SK-N-SH (cell line): ENCODE measurements around the gene SYCN. TPM values are rescaled to one million over a fixed set of nuclear protein-coding genes. Genes with fewer than 3 reads are reported as not detected.

Source experiments
- CTCF ChIA-PET: fragments of 300-600, 350-600 bp; formaldehyde crosslinking; extraction: SDS; loops from one replicate; lab custom pipeline; 2021; lab: Yijun Ruan, JAX
- POLR2A ChIA-PET: fragments of 350-600 bp; sonication (Branson Sonifier 250); formaldehyde crosslinking; extraction: SDS; loops from one replicate; lab custom pipeline; 2020; ENCODE audit warnings: antibody characterized with exemption, inconsistent platforms; lab: Yijun Ruan, JAX
- DNase-seq: peaks from one replicate; pipeline ENCODE4 v3.0.0; 2012
- H2AFZ ChIP-seq: fragments of 200-600 bp; sonication (generic); 2 replicates; pipeline ENCODE4 v1.8.1; 2016; ENCODE audit warnings: antibody characterized with exemption, mild to moderate bottlenecking, low read depth
- H3F3A ChIP-seq: fragments of 200-600 bp; sonication (generic); replicated peaks from 2 replicates; pipeline ENCODE3; 2016; ENCODE audit warnings: antibody characterized with exemption, mild to moderate bottlenecking; ENCODE audit not compliant: insufficient read depth
- H3K27ac ChIP-seq, 2 experiments: fragments of 200-500 bp in 1 of 2; fragments of 200-600 bp in 1 of 2; sonication (Bioruptor generic) in 1 of 2; sonication (generic), shearing (Covaris generic) in 1 of 2; 2 replicates each; pipeline versions ENCODE4 v1.5.1 to v1.6.1; 2014 to 2016; ENCODE audit warnings: low read depth in 2 of 2, inconsistent platforms in 1 of 2, low read length in 1 of 2, mild to moderate bottlenecking in 1 of 2, mixed read lengths in 1 of 2
- H3K27me3 ChIP-seq: fragments of 200-600 bp; sonication (generic), shearing (Covaris generic); 2 replicates; pipeline ENCODE4 v1.6.1; 2016; ENCODE audit warnings: mixed run types; ENCODE audit not compliant: insufficient read depth
- H3K36me3 ChIP-seq, 2 experiments: fragments of 200-500 bp in 1 of 2; fragments of 200-600 bp in 1 of 2; sonication (Bioruptor generic) in 1 of 2; sonication (generic) in 1 of 2; replicated peaks in 1 of 2; 2 replicates each; pipeline versions ENCODE3 to v1.5.1; 2014 to 2016; ENCODE audit warnings: low read length in 1 of 2, mild to moderate bottlenecking in 1 of 2; ENCODE audit not compliant: insufficient read depth in 2 of 2, control insufficient read depth in 1 of 2
- H3K4me1 ChIP-seq, 2 experiments: fragments of 200-500 bp in 1 of 2; fragments of 200-600 bp in 1 of 2; sonication (Bioruptor generic) in 1 of 2; sonication (generic), shearing (Covaris generic) in 1 of 2; 2 replicates each; pipeline versions ENCODE4 v1.5.1 to v1.6.1; 2014 to 2016; ENCODE audit warnings: low read depth in 1 of 2, low read length in 1 of 2, mixed run types in 1 of 2; ENCODE audit not compliant: insufficient read depth in 2 of 2, control insufficient read depth in 1 of 2
- H3K4me2 ChIP-seq: fragments of 200-600 bp; sonication (generic), shearing (Covaris generic); 2 replicates; pipeline ENCODE4 v1.6.1; 2017; ENCODE audit warnings: mixed run types
- H3K4me3 ChIP-seq, 2 experiments: fragments of 200-500 bp in 1 of 2; fragments of 200-600 bp in 1 of 2; sonication (Bioruptor generic) in 1 of 2; sonication (generic), shearing (Covaris generic) in 1 of 2; 2 replicates each; pipeline versions ENCODE4 v1.5.1 to v1.8.1; 2014 to 2016; ENCODE audit warnings: low read depth in 2 of 2, inconsistent platforms in 1 of 2, low read length in 1 of 2, mild to moderate bottlenecking in 1 of 2, mixed read lengths in 1 of 2, moderate library complexity in 1 of 2
- H3K79me2 ChIP-seq: fragments of 200-600 bp; sonication (generic); 2 replicates; pipeline ENCODE4 v1.8.1; 2017; ENCODE audit warnings: mild to moderate bottlenecking; ENCODE audit not compliant: insufficient read depth
- H3K9ac ChIP-seq: fragments of 200-600 bp; sonication (generic); 2 replicates; pipeline ENCODE4 v1.6.1; 2017; ENCODE audit warnings: mixed run types
- H3K9me2 ChIP-seq: fragments of 200-600 bp; sonication (generic); 2 replicates; pipeline ENCODE4 v1.6.1; 2017; ENCODE audit warnings: mixed run types
- H3K9me3 ChIP-seq: fragments of 200-600 bp; sonication (generic); 2 replicates; pipeline ENCODE4 v1.6.1; 2017; ENCODE audit warnings: mixed run types, mild to moderate bottlenecking, moderate library complexity
- H4K20me1 ChIP-seq: fragments of 200-600 bp; sonication (generic); 2 replicates; pipeline ENCODE4 v1.6.1; 2017; ENCODE audit warnings: mild to moderate bottlenecking, mixed run types; ENCODE audit not compliant: insufficient read depth
- CHD2 ChIP-seq: fragments of 150-350 bp; IDR thresholded peaks from 2 replicates; pipeline ENCODE4 v1.6.1; 2018; ENCODE audit warnings: low read length; ENCODE audit not compliant: partially characterized antibody
- ELF1 ChIP-seq: IDR thresholded peaks from 2 replicates; pipeline ENCODE4 v1.4.0; 2012
- EZH2phosphoT487 ChIP-seq: fragments of 200-600 bp; sonication (generic); IDR thresholded peaks from 2 replicates; pipeline ENCODE4 v1.6.1; 2017; ENCODE audit warnings: low read depth, mixed run types, mild to moderate bottlenecking, antibody characterized with exemption, moderate library complexity, borderline replicate concordance
- FOSL2 ChIP-seq: IDR thresholded peaks from 2 replicates; pipeline ENCODE4 v1.4.0; 2012; ENCODE audit warnings: low read depth, mild to moderate bottlenecking, moderate library complexity, borderline replicate concordance
- FOXM1 ChIP-seq: IDR thresholded peaks from 2 replicates; pipeline ENCODE4 v1.4.0; 2012; ENCODE audit warnings: low read depth, mild to moderate bottlenecking
- GABPA ChIP-seq: IDR thresholded peaks from 2 replicates; pipeline ENCODE4 v1.4.0; 2012; ENCODE audit warnings: low read depth, mild to moderate bottlenecking
- GATA2 ChIP-seq: sonication (generic); formaldehyde crosslinking; IDR thresholded peaks from 2 replicates; pipeline ENCODE4 v1.5.0; 2020; ENCODE audit warnings: mild to moderate bottlenecking, missing genetic modification reagents
- JUND ChIP-seq: IDR thresholded peaks from 2 replicates; pipeline ENCODE4 v1.4.0; 2012
- MEF2A ChIP-seq: IDR thresholded peaks from 2 replicates; pipeline ENCODE4 v1.4.0; 2012; ENCODE audit warnings: low read depth, borderline replicate concordance
- MXI1 ChIP-seq: IDR thresholded peaks from 2 replicates; pipeline ENCODE4 v1.6.1; 2012; ENCODE audit warnings: mild to moderate bottlenecking, low read depth, low read length, improper control_type of control experiment
- POLR2AphosphoS5 ChIP-seq: IDR thresholded peaks from 2 replicates; pipeline ENCODE4 v1.6.1; 2012; ENCODE audit warnings: low read depth, low read length
- RAD21 ChIP-seq: IDR thresholded peaks from 2 replicates; pipeline ENCODE4 v1.6.1; 2012; ENCODE audit warnings: mild to moderate bottlenecking, low read length
- RCOR1 ChIP-seq: fragments of 150-350 bp; IDR thresholded peaks from 2 replicates; pipeline ENCODE4 v1.6.1; 2017; ENCODE audit warnings: antibody characterized with exemption, low read length
- RXRA ChIP-seq: IDR thresholded peaks from 2 replicates; pipeline ENCODE4 v1.4.0; 2012; ENCODE audit warnings: low read depth, mild to moderate bottlenecking, borderline replicate concordance
- TAF1 ChIP-seq: IDR thresholded peaks from 2 replicates; pipeline ENCODE4 v1.6.1; 2012; ENCODE audit warnings: low read depth, mild to moderate bottlenecking, low read length, moderate library complexity, borderline replicate concordance
- TCF12 ChIP-seq: IDR thresholded peaks from 2 replicates; pipeline ENCODE4 v1.4.0; 2012
- ZBTB33 ChIP-seq: IDR thresholded peaks from 2 replicates; pipeline ENCODE4 v1.4.0; 2012; ENCODE audit warnings: low read depth, borderline replicate concordance
- WGBS: methylation state at CpG from one replicate; pipeline ENCODE4 v1.1.6; 2017; ENCODE audit warnings: low lambda C conversion rate; 5-methylcytosine and 5-hydroxymethylcytosine counted together
- polyA plus RNA-seq, 3 experiments: library from polyadenylated mRNA; depleted of rRNA; stranded (reverse); fragments of >200 nt; gene quantifications; 2 replicates each; pipeline ENCODE4 v1.2.3, GENCODE V29; 2012
- TF ChIP-seq, protein P1 (sequence below): fragments of 150-350 bp; IDR thresholded peaks from 2 replicates; pipeline ENCODE4 v1.6.1; 2016; ENCODE audit warnings: mild to moderate bottlenecking, low read depth, low read length
- TF ChIP-seq, protein P2 (sequence below): IDR thresholded peaks from 2 replicates; pipeline ENCODE4 v1.4.0; 2012; ENCODE audit warnings: low read depth
- TF ChIP-seq, protein P3 (sequence below): fragments of 200-600 bp; sonication (generic); IDR thresholded peaks from 2 replicates; pipeline ENCODE4 v1.6.1; 2017; ENCODE audit warnings: antibody characterized with exemption, mild to moderate bottlenecking, moderate library complexity

The SYCN gene
- polyA plus RNA-seq, 1 of the 3 experiments (the other 2 are of a cell fraction), result not detected

DNA sequence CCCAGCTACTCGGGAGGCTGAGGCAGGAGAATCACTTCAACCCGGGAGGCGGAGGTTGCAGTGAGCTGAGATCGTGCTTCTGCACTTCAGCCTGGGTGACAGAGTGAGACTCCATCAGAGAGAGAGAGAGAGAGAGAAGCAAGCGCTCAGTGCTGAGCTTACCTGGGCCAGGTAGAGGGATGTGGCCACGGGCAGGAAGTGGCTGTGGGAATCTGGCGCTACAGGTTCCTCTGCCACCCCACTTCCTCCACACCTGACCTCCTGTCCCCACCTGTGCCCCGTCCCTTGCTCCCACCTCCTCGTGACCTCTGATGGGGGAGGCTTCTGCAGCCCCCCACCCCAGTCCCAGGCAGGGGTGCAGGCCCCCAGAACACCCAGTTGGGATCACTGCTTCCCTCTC is 8.3 kb downstream of the SYCN start:
- no peak for TF ChIP-seq RAD21
- no peak for TF ChIP-seq RXRA
- no peak for TF ChIP-seq EZH2phosphoT487
- TF ChIP-seq ELF1, result no peak
- TF ChIP-seq TAF1, result no peak
- no peak for TF ChIP-seq MXI1
- no peak for TF ChIP-seq FOXM1
- no peak for TF ChIP-seq GABPA
- TF ChIP-seq FOSL2, result no peak
- TF ChIP-seq, protein P1, sequence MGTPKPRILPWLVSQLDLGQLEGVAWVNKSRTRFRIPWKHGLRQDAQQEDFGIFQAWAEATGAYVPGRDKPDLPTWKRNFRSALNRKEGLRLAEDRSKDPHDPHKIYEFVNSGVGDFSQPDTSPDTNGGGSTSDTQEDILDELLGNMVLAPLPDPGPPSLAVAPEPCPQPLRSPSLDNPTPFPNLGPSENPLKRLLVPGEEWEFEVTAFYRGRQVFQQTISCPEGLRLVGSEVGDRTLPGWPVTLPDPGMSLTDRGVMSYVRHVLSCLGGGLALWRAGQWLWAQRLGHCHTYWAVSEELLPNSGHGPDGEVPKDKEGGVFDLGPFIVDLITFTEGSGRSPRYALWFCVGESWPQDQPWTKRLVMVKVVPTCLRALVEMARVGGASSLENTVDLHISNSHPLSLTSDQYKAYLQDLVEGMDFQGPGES, result no peak
- TF ChIP-seq MEF2A, result no peak
- TF ChIP-seq, protein P2, sequence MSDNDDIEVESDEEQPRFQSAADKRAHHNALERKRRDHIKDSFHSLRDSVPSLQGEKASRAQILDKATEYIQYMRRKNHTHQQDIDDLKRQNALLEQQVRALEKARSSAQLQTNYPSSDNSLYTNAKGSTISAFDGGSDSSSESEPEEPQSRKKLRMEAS, result no peak
- no peak for TF ChIP-seq TCF12
- Histone ChIP-seq H3K9me2 (no peaks in the 10 kb centered on the region), H3K27ac (no peak overlapping the region), H3K9ac (no peak overlapping the region), H3K27me3 (peaks cover 28% of the 10 kb centered on the region; the same call in 1 of the 2 replicates), H3K9me3 (no peaks in the 10 kb centered on the region), H3K36me3 (no peaks in the 10 kb centered on the region), H3F3A (no peaks in the 10 kb centered on the region), H3K79me2 (no peaks in the 10 kb centered on the region), H2AFZ (no peak overlapping the region), H4K20me1 (no peaks in the 10 kb centered on the region), H3K4me1 (peaks cover 0 to 11% of the 10 kb centered on the region in 2 experiments; a peak in 1 of 4 replicates), H3K4me3 (no peak overlapping the region), H3K4me2 (no peak overlapping the region)
- CTCF ChIA-PET, result interaction anchor here (0.6 to 5.4 kb wide), 3 partner anchors 9 to 74 kb away, joined by 3 to 26 read pairs (median 8); no protein-coding TSS in a partner anchor
- WGBS, result 54% methylated on average over 9 of the region's 9 CpGs
- DNase-seq, result no peak
- POLR2A ChIA-PET, result no interaction called here

GRCh38 chr19:39194832-39195542 is 9.1 kb downstream of the SYCN start:
- Histone ChIP-seq H3K27me3 (peaks cover 28% of the 10 kb centered on the region; the same call in 1 of the 2 replicates), H4K20me1 (no peaks in the 10 kb centered on the region), H3F3A (no peaks in the 10 kb centered on the region), H3K4me1 (peaks cover 0 to 11% of the 10 kb centered on the region in 2 experiments; a peak in 1 of 4 replicates), H3K27ac (no peak overlapping the region), H3K9me3 (no peaks in the 10 kb centered on the region), H3K4me2 (no peak overlapping the region), H2AFZ (no peak overlapping the region), H3K36me3 (no peaks in the 10 kb centered on the region), H3K4me3 (no peak overlapping the region), H3K9ac (no peak overlapping the region), H3K9me2 (no peaks in the 10 kb centered on the region), H3K79me2 (no peaks in the 10 kb centered on the region)
- DNase-seq, result peak; percentile 75
- WGBS, result 32% methylated on average over 9 of the region's 9 CpGs
- TF ChIP-seq JUND (no peak), MXI1 (peak; percentile 52; the same call in 1 of the 2 replicates), POLR2AphosphoS5 (no peak), ZBTB33 (no peak), MEF2A (no peak), CHD2 (peak; percentile 56), RCOR1 (peak; percentile 71), GATA2 (CRISPR knock-in tag) (peak; percentile 38; the same call in 1 of the 2 replicates)
- TF ChIP-seq, protein P3, sequence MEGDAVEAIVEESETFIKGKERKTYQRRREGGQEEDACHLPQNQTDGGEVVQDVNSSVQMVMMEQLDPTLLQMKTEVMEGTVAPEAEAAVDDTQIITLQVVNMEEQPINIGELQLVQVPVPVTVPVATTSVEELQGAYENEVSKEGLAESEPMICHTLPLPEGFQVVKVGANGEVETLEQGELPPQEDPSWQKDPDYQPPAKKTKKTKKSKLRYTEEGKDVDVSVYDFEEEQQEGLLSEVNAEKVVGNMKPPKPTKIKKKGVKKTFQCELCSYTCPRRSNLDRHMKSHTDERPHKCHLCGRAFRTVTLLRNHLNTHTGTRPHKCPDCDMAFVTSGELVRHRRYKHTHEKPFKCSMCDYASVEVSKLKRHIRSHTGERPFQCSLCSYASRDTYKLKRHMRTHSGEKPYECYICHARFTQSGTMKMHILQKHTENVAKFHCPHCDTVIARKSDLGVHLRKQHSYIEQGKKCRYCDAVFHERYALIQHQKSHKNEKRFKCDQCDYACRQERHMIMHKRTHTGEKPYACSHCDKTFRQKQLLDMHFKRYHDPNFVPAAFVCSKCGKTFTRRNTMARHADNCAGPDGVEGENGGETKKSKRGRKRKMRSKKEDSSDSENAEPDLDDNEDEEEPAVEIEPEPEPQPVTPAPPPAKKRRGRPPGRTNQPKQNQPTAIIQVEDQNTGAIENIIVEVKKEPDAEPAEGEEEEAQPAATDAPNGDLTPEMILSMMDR, result no peak
- ChIA-PET CTCF (interaction anchor here (0.5 to 5.4 kb wide), 4 partner anchors 8 to 91 kb away, joined by 3 to 26 read pairs (median 6); no protein-coding TSS in a partner anchor), POLR2A (no interaction called here)
